Activated naive CD8-positive, alpha-beta T cell treated with anti-CD3 and anti-CD28 coated beads, Interleukin-2, amount 10 ng/mL, durations not matched to agents 7 days and 5 days (primary cell): ENCODE results near the gene RRAD. TPM values are rescaled to one million over a fixed set of nuclear protein-coding genes. Genes with fewer than 3 reads are reported as not detected.
"Not testable (repeated sequence)": the region's sequence is repeated elsewhere in the genome, so short reads cannot be mapped to it uniquely, and the experiment has no call there.

Experiments used
- ATAC-seq: fragments of 150-1000 bp; cut with Tn5 transposase; one replicate; pipeline ENCODE4 v1.10.0; 2021; ENCODE audit warnings: low read depth, moderate library complexity
- POLR2A ChIA-PET: fragments of 350-600 bp; sonication (Branson Sonifier 250); formaldehyde crosslinking; loops from one replicate; lab custom pipeline; 2021; ENCODE audit warnings: antibody characterized with exemption; lab: Charles Lee
- DNase-seq: peaks from one replicate; pipeline ENCODE4 v3.0.0; 2021
- H3K27ac Mint-ChIP-seq: one replicate; pipeline ENCODE4 v1.8.0; 2022; ENCODE audit warnings: mild to moderate bottlenecking, mixed read lengths
- H3K27me3 Mint-ChIP-seq: one replicate; pipeline ENCODE4 v1.8.0; 2022; ENCODE audit warnings: mild to moderate bottlenecking, moderate library complexity, mixed read lengths
- H3K36me3 Mint-ChIP-seq: one replicate; pipeline ENCODE4 v1.8.0; 2021; ENCODE audit warnings: mild to moderate bottlenecking, mixed read lengths
- H3K4me1 Mint-ChIP-seq: one replicate; pipeline ENCODE4 v1.8.0; 2021; ENCODE audit warnings: mixed read lengths
- H3K4me3 Mint-ChIP-seq: one replicate; pipeline ENCODE4 v1.8.0; 2022; ENCODE audit warnings: mild to moderate bottlenecking, moderate library complexity, mixed read lengths
- H3K9me3 Mint-ChIP-seq: one replicate; pipeline ENCODE4 v1.8.0; 2021; ENCODE audit warnings: mixed read lengths
- total RNA-seq, 2 experiments: library from RNA; stranded (reverse); gene quantifications; one replicate each; pipeline ENCODE4 v1.2.3, GENCODE V29; 2021

RRAD gene
- total RNA-seq, 2 experiments from 2014 or later: 0.60 to 0.61 TPM

GRCh38 chr16:66958857-66959703 lies 33.7 kb upstream of the RRAD start:
- H3K9me3 Mint-ChIP-seq: no peaks in the 10 kb centered on the region
- ATAC-seq (no peak), DNase-seq (no peak)
- H3K4me1 Mint-ChIP-seq: peaks cover 28% of the 10 kb centered on the region
- POLR2A ChIA-PET: interaction anchor here (1.0 kb wide), 1 partner anchor 55 kb away, joined by 3 read pairs; no protein-coding TSS in a partner anchor
- H3K4me3 Mint-ChIP-seq: no peak overlapping the region
- H3K27me3 Mint-ChIP-seq: peaks cover under 1% of the 10 kb centered on the region
- H3K36me3 Mint-ChIP-seq: no peaks in the 10 kb centered on the region
- no peak overlapping the region for H3K27ac Mint-ChIP-seq

DNA sequence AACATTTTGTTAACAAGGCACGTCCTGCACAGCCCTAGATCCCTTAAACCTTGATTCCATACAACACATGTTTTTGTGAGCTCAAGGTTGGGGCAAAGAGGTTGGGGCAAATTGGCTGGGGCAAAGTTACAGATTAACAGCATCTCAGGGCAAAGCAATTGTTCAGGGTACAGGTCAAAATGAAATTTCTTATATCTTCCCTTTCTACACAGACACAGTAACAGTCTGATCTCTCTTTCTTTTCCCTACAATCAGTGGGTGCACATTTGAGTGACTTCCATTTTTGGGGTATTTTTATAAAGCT lies 30.8 kb upstream of the RRAD start:
- ATAC-seq: not testable (repeated sequence)

GRCh38 chr16:66955363-66956153 lies 30.2 kb upstream of the RRAD start:
- H3K9me3 Mint-ChIP-seq, H3K27ac Mint-ChIP-seq, ATAC-seq, H3K4me3 Mint-ChIP-seq, H3K36me3 Mint-ChIP-seq, DNase-seq: not testable (repeated sequence)
- Mint-ChIP-seq H3K4me1 (peaks cover 15% of the 10 kb centered on the region), H3K27me3 (peaks cover 24% of the 10 kb centered on the region)
- POLR2A ChIA-PET: interaction anchor here (0.8 kb wide), 1 partner anchor 58 kb away, joined by 3 read pairs; no protein-coding TSS in a partner anchor

More for the DNA sequence above, 30.8 kb upstream of the RRAD start:
- POLR2A ChIA-PET: interaction anchor here (0.8 kb wide), 1 partner anchor 58 kb away, joined by 3 read pairs; no protein-coding TSS in a partner anchor
- Mint-ChIP-seq H3K27me3 (peaks cover 20% of the 10 kb centered on the region), H3K4me1 (peaks cover 19% of the 10 kb centered on the region)
- not testable (repeated sequence) for H3K9me3 Mint-ChIP-seq, H3K36me3 Mint-ChIP-seq, H3K4me3 Mint-ChIP-seq, H3K27ac Mint-ChIP-seq, DNase-seq

DNA sequence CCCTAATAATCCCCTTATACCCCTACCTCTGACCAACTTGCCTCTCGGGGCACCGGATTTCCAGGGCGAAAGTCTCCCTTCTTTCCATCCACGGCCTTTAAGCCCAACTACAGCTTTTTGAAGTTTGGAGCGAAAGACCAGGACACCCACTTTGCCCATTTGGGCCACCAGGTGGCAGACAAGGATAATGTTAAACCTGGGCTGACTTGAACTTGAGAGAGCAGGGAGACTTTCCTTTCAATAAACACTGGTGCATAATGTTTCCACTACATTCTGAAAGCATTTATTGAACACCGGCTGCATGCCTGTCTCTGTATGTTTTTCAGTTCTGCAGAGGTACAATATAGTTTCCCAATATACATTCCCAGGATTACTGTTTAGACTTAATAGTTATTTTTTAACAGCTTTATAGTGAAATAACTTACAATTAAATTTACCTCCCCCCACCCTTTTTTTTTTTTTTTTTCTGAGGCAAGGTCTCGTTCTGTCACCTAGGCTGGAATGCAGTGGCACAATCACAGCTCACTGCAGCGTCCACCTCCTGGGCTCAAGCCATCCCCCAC lies 28.8 kb upstream of the RRAD start:
- Mint-ChIP-seq H3K4me3 (no peak overlapping the region), H3K27me3 (peaks cover 36% of the 10 kb centered on the region), H3K4me1 (peaks cover 11% of the 10 kb centered on the region), H3K9me3 (peaks cover 3% of the 10 kb centered on the region), H3K27ac (no peak overlapping the region), H3K36me3 (no peaks in the 10 kb centered on the region)
- POLR2A ChIA-PET: interaction anchor here (1.5 kb wide), 1 partner anchor 73 kb away, joined by 3 read pairs; no protein-coding TSS in a partner anchor
- peak; percentile 81 for DNase-seq
- ATAC-seq: peak; percentile 86

- H3K27ac Mint-ChIP-seq: no peak overlapping the region
- H3K9me3 Mint-ChIP-seq: peaks cover 3% of the 10 kb centered on the region
- peaks cover 42% of the 10 kb centered on the region for H3K27me3 Mint-ChIP-seq
- H3K36me3 Mint-ChIP-seq: no peaks in the 10 kb centered on the region
- POLR2A ChIA-PET: interaction anchor here (1.5 kb wide), 1 partner anchor 74 kb away, joined by 3 read pairs; no protein-coding TSS in a partner anchor
- ATAC-seq (no peak), DNase-seq (no peak)
- H3K4me1 Mint-ChIP-seq: peaks cover 6% of the 10 kb centered on the region
- H3K4me3 Mint-ChIP-seq: no peak overlapping the region
Observed at GRCh38 chr16:66953462-66954096, 28.2 kb upstream of the RRAD start.

DNA sequence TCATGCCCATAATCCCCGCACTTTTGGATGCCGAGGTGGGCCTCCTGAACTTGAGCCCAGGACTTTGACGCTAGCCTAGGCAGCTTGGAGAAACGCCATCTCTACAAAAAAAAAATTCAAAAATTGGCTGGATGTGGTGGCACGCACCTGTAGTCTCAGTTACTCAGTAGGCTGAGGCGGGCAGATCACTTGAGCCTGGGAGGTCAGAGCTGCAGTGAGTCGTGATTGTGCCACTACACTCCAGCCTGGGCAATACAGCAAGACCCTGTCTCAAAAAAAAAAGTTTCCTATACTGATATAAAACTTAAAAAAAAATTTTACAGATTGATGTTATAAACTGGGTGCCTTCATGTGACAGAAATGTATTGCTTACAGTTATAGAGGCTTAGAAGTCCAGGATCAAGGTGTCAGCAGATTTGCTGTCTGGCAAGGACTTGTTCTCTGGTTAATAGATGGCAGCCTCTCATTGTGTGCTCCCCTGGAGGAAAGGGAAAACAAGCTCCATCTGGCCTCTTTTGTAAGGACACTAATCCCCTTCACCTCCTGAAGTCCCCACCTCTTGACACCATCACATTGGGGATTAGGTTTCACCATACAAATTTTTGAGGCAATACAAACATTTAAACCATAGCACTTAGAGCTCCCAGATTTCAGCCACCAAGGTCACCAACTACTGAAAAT lies 27.2 kb upstream of the RRAD start:
- ATAC-seq (no peak), DNase-seq (no peak)
- POLR2A ChIA-PET: interaction anchor here (0.6 to 1.5 kb wide), 2 partner anchors 75 to 201 kb away, joined by 3 read pairs; no protein-coding TSS in a partner anchor
- H3K36me3 Mint-ChIP-seq: no peaks in the 10 kb centered on the region
- H3K4me3 Mint-ChIP-seq: no peak overlapping the region
- H3K4me1 Mint-ChIP-seq: peaks cover 6% of the 10 kb centered on the region
- H3K9me3 Mint-ChIP-seq: peaks cover 3% of the 10 kb centered on the region
- H3K27ac Mint-ChIP-seq: no peak overlapping the region
- peaks cover 48% of the 10 kb centered on the region for H3K27me3 Mint-ChIP-seq

- ATAC-seq (no peak), DNase-seq (no peak)
- H3K9me3 Mint-ChIP-seq: peaks cover 3% of the 10 kb centered on the region
- no peaks in the 10 kb centered on the region for H3K36me3 Mint-ChIP-seq
- H3K27me3 Mint-ChIP-seq: peaks cover 48% of the 10 kb centered on the region
- H3K4me3 Mint-ChIP-seq: no peak overlapping the region
- POLR2A ChIA-PET: no interaction called here
- peaks cover 9% of the 10 kb centered on the region for H3K4me1 Mint-ChIP-seq
- H3K27ac Mint-ChIP-seq: no peak overlapping the region
Observed at GRCh38 chr16:66950971-66951790, 25.8 kb upstream of the RRAD start.

DNA sequence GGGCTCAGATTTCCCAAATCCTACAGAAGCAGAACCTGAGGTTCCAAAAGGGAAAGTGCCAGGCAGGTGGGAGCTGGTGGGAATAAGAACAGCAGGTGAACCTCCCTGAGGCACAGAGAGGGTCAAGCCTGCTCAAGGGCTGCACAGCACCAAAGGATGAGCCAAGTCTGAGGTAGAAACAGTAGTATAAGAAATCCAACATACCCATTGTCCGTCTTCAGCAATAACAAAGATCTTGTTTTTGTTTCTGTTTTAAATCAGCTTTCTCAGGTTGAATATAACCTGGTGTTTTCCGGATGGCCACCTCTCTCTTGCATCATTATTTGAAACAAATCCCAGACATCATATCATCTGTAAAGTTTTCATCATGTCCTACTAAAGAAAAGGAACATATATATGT lies 25.1 kb upstream of the RRAD start:
- POLR2A ChIA-PET: interaction anchor here (0.5 to 0.7 kb wide), 2 partner anchors 132 to 200 kb away, joined by 3 to 4 read pairs; no protein-coding TSS in a partner anchor
- Mint-ChIP-seq H3K4me1 (peaks cover 9% of the 10 kb centered on the region), H3K9me3 (peaks cover 3% of the 10 kb centered on the region), H3K27ac (no peak overlapping the region), H3K4me3 (no peak overlapping the region), H3K36me3 (no peaks in the 10 kb centered on the region), H3K27me3 (peaks cover 48% of the 10 kb centered on the region)
- DNase-seq (no peak), ATAC-seq (no peak)

GRCh38 chr16:66949472-66949871 lies 24.1 kb upstream of the RRAD start:
- POLR2A ChIA-PET: interaction anchor here (1.1 kb wide), 1 partner anchor 12 kb away, joined by 3 read pairs; the partner anchor contains the start of gene CES3
- peaks cover 9% of the 10 kb centered on the region for H3K4me1 Mint-ChIP-seq
- no peak for ATAC-seq
- no peak overlapping the region for H3K27ac Mint-ChIP-seq
- no peak overlapping the region for H3K4me3 Mint-ChIP-seq
- peaks cover 3% of the 10 kb centered on the region for H3K9me3 Mint-ChIP-seq
- H3K36me3 Mint-ChIP-seq: no peaks in the 10 kb centered on the region
- DNase-seq: no peak
- peaks cover 48% of the 10 kb centered on the region for H3K27me3 Mint-ChIP-seq

DNA sequence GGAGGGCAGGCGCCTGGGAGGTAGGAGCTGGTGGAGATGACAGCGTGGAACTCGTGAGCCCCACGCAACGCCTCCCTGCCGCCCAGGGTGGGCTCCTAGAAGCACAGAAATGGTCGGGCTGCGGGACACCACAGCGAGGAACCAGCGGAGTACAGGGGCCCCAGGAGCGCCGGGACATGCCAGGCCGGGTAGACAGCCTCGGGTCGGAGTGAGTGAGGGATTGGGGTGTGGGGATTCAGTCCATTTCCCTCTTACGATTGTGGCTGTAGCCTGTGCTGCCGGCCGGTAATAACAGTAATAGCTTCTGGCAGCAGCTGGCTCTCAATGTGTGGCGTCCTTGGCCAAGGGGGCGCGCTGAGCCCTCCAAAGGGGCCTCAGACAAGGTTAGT lies 23.5 kb upstream of the RRAD start:
- Mint-ChIP-seq H3K27ac (no peak overlapping the region), H3K9me3 (peaks cover 3% of the 10 kb centered on the region), H3K4me1 (peaks cover 9% of the 10 kb centered on the region), H3K36me3 (peaks cover 2% of the 10 kb centered on the region), H3K4me3 (peak overlapping the region; percentile 92), H3K27me3 (peaks cover 45% of the 10 kb centered on the region)
- ATAC-seq (no peak), DNase-seq (no peak)
- POLR2A ChIA-PET: interaction anchor here (0.6 to 1.1 kb wide), 2 partner anchors 12 to 79 kb away, joined by 3 read pairs; partner anchors contain the start of gene CES3

GRCh38 chr16:66948134-66948836 lies 22.9 kb upstream of the RRAD start:
- H3K27ac Mint-ChIP-seq: no peak overlapping the region
- peaks cover 9% of the 10 kb centered on the region for H3K4me1 Mint-ChIP-seq
- POLR2A ChIA-PET: interaction anchor here (0.6 to 1.1 kb wide), 2 partner anchors 13 to 80 kb away, joined by 3 read pairs; partner anchors contain the start of gene CES3
- peak overlapping the region; percentile 92 for H3K4me3 Mint-ChIP-seq
- peaks cover 2% of the 10 kb centered on the region for H3K36me3 Mint-ChIP-seq
- DNase-seq (peak; percentile 47), ATAC-seq (peak; percentile 24)
- peaks cover 44% of the 10 kb centered on the region for H3K27me3 Mint-ChIP-seq
- H3K9me3 Mint-ChIP-seq: peaks cover 3% of the 10 kb centered on the region
